GM12878 (cell line): Measurements from ENCODE around the gene PDZD7.

Source experiments
- CTCF ChIP-seq, 3 experiments: IDR thresholded peaks in 2 of 3; conservative IDR thresholded peaks in 1 of 3; 2 replicates each; pipeline ENCODE4 v1.5.1; 2011; ENCODE audit warnings: low read depth in 3 of 3, low read length in 3 of 3, mild to moderate bottlenecking in 3 of 3, control low read depth in 2 of 3, moderate library complexity in 2 of 3, inconsistent platforms in 1 of 3, mixed read lengths in 1 of 3; ENCODE audit not compliant: control insufficient read depth in 2 of 3, insufficient read depth in 1 of 3; ENCODE audit errors: extremely low read depth in 1 of 3
- EGR1 ChIP-seq, 2 experiments: IDR thresholded peaks; 1 replicate in 1 of 2; 2 replicates in 1 of 2; pipeline ENCODE4 v1.6.1; 2011 to 2012; ENCODE audit warnings: low read depth in 2 of 2, low read length in 2 of 2, borderline replicate concordance in 1 of 2, mild to moderate bottlenecking in 1 of 2, moderate library complexity in 1 of 2
- ETV6 ChIP-seq, 2 experiments: fragments of 450-650 bp in 1 of 2; IDR thresholded peaks in 1 of 2; conservative IDR thresholded peaks in 1 of 2; 2 replicates each; pipeline ENCODE4 v1.6.1; 2014; ENCODE audit warnings: antibody characterized with exemption in 1 of 2, borderline replicate concordance in 1 of 2, low read depth in 1 of 2, mild to moderate bottlenecking in 1 of 2, moderate library complexity in 1 of 2
- HDAC2 ChIP-seq: fragments of 200-600 bp; sonication (generic); IDR thresholded peaks from 2 replicates; pipeline ENCODE4 v1.6.1; 2017
- NFIC ChIP-seq: IDR thresholded peaks from 2 replicates; pipeline ENCODE4 v1.6.1; 2012; ENCODE audit warnings: low read depth, mild to moderate bottlenecking, inconsistent platforms, low read length, moderate library complexity
- PBX3 ChIP-seq: IDR thresholded peaks from 2 replicates; pipeline ENCODE4 v1.6.1; 2011; ENCODE audit warnings: mild to moderate bottlenecking, low read depth, low read length, moderate library complexity; ENCODE audit not compliant: insufficient replicate concordance
- RAD51 ChIP-seq: fragments of 450-650 bp; IDR thresholded peaks from 2 replicates; pipeline ENCODE4 v1.6.1; 2016; ENCODE audit warnings: moderate library complexity, mild to moderate bottlenecking, inconsistent platforms
- RCOR1 ChIP-seq: conservative IDR thresholded peaks from 2 replicates; pipeline ENCODE4 v1.6.1; 2012; ENCODE audit warnings: low read depth, low read length, improper control_type of control experiment
- ZNF384 ChIP-seq: IDR thresholded peaks from 2 replicates; pipeline ENCODE4 v1.6.1; 2012; ENCODE audit warnings: low read depth, mild to moderate bottlenecking, low read length, improper control_type of control experiment, borderline replicate concordance

- no peak for TF ChIP-seq NFIC
- TF ChIP-seq CTCF (IDR thresholded peaks at IDR 0.05 in 2 of 3, conservative IDR thresholded peaks at IDR 0.05 in 1 of 3; ENCODE audit: control insufficient read depth in 2 of 3, extremely low read depth in 1 of 3, insufficient read depth in 1 of 3, low read depth in 3 of 3, low read length in 3 of 3) = no peak
- no peak for TF ChIP-seq RCOR1
- TF ChIP-seq HDAC2 = no peak
- no peak for TF ChIP-seq ZNF384
- no peak for TF ChIP-seq RAD51
- TF ChIP-seq ETV6 (conservative IDR thresholded peaks at IDR 0.05 in 1 of 2, IDR thresholded peaks at IDR 0.05 in 1 of 2; ENCODE audit: borderline replicate concordance in 1 of 2, low read depth in 1 of 2) = no peak
- no peak for TF ChIP-seq PBX3
- TF ChIP-seq EGR1 (IDR thresholded peaks at IDR 0.05; ENCODE audit: borderline replicate concordance in 1 of 2, low read depth in 2 of 2, low read length in 2 of 2) = no peak
These were observed 3.7 kb downstream of the PDZD7 start for GRCh38 chr10:101027106-101027720.
